Panc1 (cell line): ENCODE results near the gene ETHE1.

Source experiments
- POLR2AphosphoS5 ChIP-seq: IDR thresholded peaks from 2 replicates; pipeline ENCODE4 v1.6.1; 2012; ENCODE audit warnings: mild to moderate bottlenecking, low read depth, low read length, moderate library complexity
- SIN3A ChIP-seq: IDR thresholded peaks from 2 replicates; pipeline ENCODE4 v1.6.1; 2012; ENCODE audit warnings: low read depth, mild to moderate bottlenecking, low read length, moderate library complexity, borderline replicate concordance; ENCODE audit not compliant: insufficient read depth
- TF ChIP-seq, protein P1 (sequence below): fragments of 450-650 bp; IDR thresholded peaks from 2 replicates; pipeline ENCODE4 v1.5.1; 2017; ENCODE audit warnings: mild to moderate bottlenecking
- TF ChIP-seq, protein P2 (sequence below), 2 experiments: IDR thresholded peaks; 2 replicates each; pipeline ENCODE4 v1.6.1; 2011 to 2012; ENCODE audit warnings: low read depth in 2 of 2, control low read depth in 1 of 2, low read length in 1 of 2, mild to moderate bottlenecking in 1 of 2, moderate library complexity in 1 of 2; ENCODE audit not compliant: insufficient read depth in 1 of 2

DNA sequence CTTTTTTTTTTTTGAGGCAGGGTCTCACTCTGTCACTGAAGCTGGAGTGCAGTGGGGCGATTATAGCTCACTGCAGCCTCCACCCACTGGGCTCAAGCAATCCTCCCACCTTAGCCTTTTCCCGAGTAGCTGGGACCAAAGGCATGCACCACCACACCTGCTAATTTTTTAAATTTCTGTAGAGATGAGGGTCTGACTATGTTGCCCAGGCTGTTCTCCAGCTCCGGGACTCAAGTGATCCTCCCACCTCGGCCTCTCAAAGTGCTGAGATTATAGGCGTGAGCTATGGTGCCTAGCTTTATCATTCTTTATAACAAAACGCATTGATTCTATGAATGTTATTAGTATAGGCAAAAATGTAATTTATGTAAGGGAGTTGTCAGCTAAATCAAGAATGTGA is 43.7 kb downstream of the ETHE1 start:
- TF ChIP-seq, protein P1, sequence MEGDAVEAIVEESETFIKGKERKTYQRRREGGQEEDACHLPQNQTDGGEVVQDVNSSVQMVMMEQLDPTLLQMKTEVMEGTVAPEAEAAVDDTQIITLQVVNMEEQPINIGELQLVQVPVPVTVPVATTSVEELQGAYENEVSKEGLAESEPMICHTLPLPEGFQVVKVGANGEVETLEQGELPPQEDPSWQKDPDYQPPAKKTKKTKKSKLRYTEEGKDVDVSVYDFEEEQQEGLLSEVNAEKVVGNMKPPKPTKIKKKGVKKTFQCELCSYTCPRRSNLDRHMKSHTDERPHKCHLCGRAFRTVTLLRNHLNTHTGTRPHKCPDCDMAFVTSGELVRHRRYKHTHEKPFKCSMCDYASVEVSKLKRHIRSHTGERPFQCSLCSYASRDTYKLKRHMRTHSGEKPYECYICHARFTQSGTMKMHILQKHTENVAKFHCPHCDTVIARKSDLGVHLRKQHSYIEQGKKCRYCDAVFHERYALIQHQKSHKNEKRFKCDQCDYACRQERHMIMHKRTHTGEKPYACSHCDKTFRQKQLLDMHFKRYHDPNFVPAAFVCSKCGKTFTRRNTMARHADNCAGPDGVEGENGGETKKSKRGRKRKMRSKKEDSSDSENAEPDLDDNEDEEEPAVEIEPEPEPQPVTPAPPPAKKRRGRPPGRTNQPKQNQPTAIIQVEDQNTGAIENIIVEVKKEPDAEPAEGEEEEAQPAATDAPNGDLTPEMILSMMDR, result no peak
- TF ChIP-seq POLR2AphosphoS5, result no peak
- TF ChIP-seq, protein P2, sequence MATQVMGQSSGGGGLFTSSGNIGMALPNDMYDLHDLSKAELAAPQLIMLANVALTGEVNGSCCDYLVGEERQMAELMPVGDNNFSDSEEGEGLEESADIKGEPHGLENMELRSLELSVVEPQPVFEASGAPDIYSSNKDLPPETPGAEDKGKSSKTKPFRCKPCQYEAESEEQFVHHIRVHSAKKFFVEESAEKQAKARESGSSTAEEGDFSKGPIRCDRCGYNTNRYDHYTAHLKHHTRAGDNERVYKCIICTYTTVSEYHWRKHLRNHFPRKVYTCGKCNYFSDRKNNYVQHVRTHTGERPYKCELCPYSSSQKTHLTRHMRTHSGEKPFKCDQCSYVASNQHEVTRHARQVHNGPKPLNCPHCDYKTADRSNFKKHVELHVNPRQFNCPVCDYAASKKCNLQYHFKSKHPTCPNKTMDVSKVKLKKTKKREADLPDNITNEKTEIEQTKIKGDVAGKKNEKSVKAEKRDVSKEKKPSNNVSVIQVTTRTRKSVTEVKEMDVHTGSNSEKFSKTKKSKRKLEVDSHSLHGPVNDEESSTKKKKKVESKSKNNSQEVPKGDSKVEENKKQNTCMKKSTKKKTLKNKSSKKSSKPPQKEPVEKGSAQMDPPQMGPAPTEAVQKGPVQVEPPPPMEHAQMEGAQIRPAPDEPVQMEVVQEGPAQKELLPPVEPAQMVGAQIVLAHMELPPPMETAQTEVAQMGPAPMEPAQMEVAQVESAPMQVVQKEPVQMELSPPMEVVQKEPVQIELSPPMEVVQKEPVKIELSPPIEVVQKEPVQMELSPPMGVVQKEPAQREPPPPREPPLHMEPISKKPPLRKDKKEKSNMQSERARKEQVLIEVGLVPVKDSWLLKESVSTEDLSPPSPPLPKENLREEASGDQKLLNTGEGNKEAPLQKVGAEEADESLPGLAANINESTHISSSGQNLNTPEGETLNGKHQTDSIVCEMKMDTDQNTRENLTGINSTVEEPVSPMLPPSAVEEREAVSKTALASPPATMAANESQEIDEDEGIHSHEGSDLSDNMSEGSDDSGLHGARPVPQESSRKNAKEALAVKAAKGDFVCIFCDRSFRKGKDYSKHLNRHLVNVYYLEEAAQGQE (IDR thresholded peaks at IDR 0.05; ENCODE audit: insufficient read depth in 1 of 2, low read depth in 2 of 2, low read length in 1 of 2), result no peak
- no peak for TF ChIP-seq SIN3A
